ENCODE data around the gene PLCH1.
"Not testable (repeated sequence)": the region's sequence is repeated elsewhere in the genome, so short reads cannot be mapped to it uniquely, and the experiment has no call there.

PLCH1 gene

DNA sequence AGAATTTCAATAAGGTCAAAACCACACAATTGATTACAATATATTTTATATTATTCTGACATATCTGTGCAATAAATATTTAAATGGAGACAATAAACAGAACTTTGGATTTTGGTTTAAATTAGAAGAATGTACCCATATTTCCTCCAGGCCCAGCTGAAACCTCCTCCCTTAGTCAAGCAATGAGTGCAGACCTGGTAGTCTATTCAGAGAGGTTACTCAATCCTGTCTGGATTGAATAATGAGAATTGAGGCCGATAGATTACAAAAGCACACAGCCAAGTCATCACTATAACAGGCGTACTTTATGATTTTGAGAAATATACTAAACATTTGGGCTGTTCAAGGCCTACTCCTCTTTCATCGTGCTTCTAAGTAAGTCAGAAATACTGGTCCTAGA lies 336.9 kb downstream of the PLCH1 start:
- no peak for DNase-seq

DNA sequence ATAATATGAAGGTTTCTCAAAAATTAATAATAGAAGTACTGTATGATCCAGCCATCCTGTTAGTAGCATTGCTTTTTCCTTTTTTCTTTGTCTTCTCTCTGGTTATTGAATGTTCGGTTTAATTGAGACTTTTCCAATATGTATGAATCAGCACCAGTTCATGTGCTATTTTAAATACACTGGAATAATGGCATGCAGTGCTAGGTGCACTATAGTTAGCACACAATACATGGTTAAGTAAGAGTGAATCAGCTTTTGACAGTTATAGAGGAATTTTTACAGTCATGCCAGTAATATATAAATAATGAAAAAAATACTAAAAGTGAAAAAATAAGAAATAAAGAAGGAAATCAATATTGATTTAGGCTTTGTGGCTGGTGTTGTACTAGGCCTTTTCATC lies 337.5 kb downstream of the PLCH1 start:
- DNase-seq = no peak

DNA sequence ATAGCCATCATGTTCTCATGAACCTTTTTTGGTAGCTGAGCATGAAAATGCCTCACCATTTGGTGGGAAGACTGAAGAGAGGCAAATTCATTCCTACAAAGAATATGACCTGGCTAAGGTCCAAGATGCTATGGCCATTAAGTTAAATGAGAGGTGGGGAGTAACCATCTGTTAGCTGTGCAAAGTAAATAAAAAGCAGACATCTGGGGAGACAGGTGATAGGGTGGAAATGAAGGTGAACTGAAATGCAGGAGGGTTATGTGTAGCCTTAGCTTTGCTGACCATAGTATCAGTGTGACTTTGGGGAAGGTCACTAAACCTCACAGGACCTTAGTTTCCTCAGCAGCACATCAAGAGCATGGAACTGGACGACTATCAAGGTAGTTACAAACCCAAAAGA lies 340.4 kb downstream of the PLCH1 start:
- DNase-seq = no peak

DNA sequence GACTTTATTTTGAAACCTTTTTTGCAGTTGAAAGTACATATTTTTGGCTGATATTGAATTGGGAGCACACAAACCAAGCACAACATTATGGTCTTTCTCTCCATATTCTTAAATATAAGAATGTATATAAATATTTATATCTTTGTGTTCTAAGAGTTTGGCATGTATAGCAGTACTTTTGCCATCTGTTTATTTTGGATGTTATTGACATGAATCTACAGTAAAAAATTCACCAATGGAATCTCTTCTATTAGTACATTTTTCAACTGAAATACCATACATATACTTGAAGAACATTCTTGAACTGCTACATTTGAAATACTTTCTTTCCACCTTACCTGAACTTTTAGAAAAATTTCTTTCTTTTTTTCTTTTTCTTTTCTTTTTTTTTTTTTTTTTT lies 342.2 kb downstream of the PLCH1 start:
- DNase-seq = no peak

DNA sequence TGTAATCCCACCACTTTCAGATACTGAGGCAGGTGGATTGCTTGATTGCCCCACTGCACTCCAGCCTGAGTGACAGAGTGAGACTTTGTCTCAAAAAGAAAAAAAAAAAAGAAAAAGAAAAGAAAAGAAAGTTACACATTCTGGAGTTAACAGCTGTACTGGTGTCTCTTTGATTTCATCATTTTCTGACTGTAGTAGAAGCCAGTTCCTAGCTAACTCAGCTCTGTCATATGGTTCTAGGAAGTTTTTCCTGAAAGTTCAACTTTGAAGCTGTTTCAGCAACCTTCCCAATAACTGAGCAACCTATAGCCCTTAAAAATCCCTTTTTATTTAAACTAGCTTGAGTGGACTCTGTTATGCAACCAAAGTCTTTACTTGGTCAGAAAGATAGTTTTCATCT lies 346.8 kb downstream of the PLCH1 start:
- DNase-seq = no peak

DNA sequence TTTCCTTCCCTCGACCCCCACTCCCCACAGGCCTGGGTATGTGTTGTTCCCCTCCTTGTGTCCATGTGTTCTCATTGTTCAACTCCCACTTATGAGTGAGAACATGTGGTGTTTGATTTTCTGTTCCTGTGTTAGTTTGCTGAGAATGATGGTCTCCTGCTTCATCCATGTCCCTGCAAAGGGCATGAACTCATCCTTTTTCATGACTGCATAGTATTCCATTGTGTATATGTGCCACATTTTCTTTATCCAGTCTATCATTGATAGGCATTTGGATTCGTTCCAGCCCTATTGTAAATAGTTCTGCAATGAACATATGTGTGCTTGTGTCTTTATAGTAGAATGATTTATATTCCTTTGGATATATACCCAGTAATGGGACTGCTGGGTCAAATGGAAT lies 350.0 kb downstream of the PLCH1 start:
- DNase-seq = not testable (repeated sequence)

DNA sequence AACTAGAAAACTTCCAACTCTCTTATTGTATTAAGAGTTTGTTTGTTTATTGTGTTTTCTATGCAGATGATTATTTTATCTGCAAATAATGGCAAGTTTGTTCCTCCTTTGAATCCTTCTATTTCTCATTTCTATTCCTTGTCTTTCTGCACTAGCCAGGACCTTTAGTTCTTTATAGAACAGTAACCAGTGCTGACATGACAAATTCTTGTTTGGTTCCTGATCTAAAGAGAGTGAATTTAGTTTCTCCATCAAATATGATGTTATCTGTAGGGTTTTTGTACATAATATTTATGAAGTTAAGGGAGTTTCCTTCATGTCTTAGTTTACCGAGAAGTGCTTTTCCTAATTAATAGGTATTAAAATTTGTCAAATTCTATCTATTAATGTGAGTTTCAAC lies 350.6 kb downstream of the PLCH1 start:
- no peak for DNase-seq

DNA sequence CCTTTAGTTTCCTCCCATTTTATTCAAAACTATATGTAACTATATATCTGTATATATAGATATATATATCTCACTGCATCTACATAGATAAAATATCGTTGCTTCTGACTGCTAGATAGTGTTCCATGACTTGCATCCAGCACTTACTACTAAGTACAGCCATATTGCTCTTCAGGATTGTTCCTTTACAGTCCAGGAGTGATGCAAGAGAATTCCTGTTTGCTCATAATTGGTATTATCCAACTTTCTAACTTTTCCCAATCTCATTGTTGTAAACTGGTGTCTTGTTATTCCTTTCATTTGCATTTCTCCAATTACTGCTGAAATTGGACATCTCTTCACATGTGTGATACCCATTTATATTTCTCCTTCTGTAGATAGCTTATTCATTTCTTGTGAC lies 351.6 kb downstream of the PLCH1 start:
- DNase-seq = no peak

DNA sequence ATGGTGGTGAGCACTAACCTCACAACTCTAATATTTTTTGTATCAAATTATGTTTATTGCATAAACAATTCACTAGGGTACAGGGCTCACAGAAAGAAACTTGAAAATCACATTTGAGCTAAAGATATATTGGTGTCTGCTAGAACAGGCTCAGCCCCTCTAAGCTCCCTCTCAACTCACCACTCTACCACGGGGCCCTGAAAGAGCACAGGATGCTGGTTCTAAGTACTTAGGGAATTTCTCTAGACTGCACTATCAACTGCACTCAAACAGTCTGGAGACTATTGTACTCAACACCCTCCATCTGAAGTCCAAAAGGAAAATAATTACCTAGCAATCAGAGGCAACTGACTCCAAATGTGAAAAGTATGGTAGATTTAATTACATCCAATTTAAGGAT lies 352.7 kb downstream of the PLCH1 start:
- DNase-seq = no peak

DNA sequence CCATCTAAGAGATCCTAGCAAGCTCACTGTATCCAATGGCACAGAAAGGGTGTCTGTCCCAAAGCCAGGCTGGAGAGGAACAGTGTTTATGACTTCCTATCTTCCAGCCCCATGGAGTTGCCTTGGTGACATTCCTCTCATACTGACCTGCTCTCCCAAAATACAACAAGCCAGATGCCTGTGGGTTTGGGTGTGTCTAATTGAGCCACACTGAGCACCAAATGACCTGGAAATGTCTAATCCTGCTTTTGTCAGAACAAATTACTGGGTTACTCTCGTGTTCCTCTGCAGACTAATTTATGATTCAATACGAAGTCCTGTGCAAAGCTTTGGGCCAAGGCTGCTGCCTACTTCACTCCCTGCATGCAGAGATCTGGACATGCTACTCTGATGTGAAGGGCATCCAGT lies 353.3 kb downstream of the PLCH1 start:
- no peak for DNase-seq

DNA sequence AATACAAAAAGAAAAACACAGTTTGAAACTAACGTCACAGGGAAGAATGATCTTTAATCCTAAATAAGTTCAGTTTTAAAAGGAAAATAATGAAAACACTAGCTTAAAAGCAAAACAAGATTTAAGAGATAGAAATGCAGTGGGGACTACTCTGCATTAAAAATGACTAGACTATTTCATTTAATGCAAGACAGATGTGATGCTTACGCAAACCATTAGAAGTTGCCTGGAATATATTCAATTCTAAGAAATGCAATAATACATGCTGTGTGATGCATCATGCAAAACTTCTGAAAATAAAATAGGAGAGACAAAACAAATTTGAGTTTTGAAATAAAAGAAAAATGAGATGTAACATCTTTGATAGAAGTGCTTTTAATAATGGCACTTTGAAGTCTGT lies 353.8 kb downstream of the PLCH1 start:
- DNase-seq = no peak

DNA sequence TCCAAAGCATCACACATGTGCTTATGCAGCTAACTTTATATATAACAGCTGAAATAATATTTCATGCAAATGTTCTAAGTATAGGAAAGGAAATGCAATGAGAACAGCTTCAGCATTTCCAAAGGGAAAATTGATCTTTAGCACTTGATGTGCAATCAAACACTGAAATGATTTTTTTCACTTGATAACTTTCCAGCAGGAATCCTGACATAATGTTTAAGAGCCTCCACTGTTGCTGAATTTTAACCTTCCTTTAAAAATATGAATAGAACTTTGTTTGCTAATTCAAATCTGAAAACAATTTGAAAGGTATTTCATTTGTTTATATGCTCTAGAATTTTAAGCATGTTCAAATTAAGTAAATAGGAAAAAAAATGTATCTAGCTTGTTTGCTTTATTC lies 354.5 kb downstream of the PLCH1 start:
- DNase-seq = no peak

DNA sequence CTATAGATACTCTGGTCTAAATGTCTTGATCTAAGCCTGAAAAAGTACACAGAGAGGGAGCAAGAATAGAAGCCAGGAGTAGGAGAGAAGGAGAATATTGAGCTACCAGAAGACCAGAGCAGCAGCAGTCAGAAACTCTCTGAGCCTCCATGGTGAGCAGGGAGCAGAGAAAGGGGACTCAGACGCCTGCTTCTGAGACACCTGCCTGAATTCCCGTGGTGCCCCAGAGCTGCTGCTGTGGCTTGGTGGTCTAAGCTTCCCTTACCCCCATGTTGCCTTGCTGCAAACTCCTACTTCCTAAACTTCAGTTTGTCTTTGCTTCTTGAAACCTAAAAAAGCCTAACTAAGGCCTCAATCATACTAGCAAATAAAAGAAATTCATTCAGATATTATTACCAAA lies 356.5 kb downstream of the PLCH1 start:
- DNase-seq = no peak

DNA sequence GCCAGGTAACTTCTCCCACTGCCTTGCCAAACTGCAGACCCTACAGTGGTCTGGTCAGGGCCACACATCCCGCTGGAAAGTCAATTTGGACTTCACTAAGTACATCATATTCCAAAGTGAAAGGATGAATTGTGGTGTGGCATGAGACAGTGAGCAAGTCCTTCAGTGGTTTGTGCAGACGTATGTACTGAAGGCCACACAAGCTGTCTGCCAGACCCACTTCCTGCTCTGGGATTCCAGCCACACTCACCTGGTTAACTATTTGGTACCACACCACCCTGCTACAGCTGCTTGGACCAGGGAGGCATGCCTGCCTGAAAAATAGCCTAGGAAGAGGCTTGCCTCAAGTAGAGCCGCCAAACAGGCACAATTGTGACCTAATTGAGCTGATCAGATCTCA lies 357.3 kb downstream of the PLCH1 start:
- DNase-seq = no peak

DNA sequence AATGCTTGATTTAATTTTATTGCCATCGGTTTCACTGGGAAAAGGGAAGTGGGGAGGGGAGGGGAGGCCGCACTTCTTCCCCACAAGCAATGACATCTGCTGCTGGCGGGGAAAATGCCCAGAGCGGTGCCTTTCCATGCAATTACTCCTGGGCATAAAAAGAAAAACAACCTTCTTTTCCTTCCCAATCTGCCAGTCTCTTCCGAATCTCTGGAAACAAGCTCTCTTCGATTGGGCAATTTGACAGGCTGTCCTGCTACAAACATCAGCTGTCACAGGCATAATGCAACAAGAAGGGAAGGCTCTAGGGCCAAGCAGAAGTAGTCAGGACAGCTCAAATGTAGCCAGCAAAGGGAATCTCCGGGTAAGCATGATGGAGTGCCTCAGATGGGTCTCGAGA lies 358.0 kb downstream of the PLCH1 start:
- DNase-seq = no peak

DNA sequence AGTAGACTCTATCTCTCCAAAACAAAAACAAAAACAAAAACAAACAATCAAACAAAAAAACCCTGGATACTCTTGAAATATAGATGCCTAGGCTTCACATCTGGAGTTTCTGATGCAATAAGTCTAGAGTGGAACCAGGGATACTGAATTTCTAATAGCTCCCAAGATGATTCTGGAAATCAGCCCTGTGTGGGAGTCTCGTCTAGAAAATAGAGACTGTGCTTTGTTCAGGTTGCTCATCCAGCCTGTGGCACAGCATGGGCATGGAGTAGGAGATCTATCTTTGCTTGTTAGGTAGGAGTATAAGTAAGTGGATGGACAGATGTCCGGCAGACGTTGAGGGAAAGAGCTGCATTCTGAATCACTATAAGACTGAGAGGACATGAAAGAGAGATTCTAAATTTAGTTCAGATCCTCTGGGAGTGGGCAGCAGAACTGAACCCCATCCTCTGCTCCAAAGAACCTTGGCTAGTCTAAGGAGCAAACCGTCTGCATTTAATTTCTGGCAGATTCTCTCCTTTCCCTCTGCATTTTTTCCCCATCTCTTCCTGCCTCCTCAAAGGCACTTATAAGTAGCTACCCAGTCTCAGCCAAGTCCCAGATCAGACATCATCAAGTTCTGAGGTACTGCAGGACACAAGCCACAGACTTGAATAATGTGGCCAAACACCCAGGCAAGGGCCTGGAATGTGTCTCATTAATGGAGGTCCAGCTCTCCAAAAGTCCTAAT lies 358.8 kb downstream of the PLCH1 start:
- no peak for DNase-seq

DNA sequence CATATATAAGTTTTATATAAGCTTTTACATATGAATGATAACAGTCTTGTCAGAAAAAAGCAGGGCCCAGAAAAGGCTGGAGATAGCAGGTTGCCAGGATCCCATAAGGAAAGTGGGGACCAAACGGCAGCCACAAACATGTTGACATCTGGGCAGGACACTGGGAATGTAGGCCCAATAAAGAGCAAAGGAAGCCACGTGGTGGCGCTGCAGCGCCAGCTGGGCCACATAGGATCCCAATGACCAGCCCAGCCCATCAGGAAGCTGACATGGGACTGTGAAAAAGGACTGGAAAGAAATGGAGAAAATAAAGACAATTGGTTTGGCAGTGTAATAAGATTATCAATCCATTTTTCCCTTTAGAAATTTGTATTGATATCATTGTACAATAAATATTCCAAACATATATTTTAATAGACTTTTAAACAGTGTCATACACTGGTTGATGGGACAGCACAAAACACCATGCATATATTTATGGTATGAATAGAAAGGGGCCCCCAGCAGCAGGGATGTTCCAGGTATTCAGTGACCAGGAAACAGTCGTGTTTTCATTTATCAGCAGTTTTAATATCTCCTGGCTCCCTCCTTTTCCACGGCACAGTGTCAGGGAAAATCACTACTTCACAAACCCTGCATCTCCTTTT lies 362.4 kb downstream of the PLCH1 start:
- no peak for DNase-seq

DNA sequence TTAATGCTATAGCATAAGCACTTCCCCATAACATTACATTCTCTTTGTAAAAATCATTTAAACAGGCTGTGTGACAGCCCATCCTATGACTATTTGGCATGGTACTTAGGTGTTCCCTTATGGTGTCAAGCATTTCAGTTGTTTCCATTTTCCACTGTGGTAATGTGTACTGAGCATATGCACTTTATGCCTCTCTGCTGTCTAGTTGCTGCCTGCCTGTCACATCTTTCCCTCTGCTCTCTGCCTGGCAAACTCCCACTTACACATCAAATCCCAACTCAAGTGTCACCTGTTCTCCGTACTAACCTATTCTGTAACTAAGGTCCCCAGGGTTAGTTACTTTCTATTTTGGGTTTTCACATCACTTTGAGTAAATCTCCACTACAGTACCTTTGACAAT lies 367.0 kb downstream of the PLCH1 start:
- DNase-seq = no peak

DNA sequence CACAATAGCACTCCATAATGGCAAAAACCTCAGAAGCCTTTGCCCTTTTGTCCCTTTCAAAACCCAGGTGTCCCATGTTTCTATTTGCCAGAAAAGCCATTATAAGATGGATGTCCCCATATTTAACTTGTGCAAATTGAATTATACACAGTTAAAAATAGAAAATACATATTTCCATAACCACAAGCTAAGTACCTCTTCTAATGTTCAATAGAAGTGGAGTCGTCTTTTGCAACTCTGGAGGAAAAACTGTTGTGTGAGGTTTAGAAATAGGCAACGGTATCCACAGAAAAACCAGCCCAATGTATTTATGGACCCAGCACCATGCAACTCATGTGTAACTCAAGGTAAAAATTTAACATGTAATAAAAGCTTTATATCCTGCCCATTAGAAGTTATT lies 367.8 kb downstream of the PLCH1 start:
- no peak for DNase-seq

DNA sequence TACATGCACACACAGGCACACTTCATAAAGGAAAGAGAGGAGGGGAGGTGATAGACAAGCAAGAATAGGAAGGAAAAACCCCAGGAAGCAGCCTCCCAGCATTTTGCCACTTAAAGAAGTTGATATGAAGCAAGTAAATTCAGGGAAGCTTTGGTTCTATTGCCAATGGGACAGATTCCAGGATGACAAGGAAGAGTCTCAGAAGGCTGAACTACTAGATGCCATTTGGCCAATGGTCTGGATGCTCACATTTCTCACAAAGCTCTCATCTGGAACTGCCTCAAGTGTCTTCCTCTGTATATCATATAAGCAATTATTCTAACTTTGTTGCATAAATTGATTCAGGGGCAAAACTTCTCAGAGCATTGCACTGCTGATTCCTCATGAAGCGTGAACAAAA lies 372.6 kb downstream of the PLCH1 start:
- DNase-seq = no peak

DNA sequence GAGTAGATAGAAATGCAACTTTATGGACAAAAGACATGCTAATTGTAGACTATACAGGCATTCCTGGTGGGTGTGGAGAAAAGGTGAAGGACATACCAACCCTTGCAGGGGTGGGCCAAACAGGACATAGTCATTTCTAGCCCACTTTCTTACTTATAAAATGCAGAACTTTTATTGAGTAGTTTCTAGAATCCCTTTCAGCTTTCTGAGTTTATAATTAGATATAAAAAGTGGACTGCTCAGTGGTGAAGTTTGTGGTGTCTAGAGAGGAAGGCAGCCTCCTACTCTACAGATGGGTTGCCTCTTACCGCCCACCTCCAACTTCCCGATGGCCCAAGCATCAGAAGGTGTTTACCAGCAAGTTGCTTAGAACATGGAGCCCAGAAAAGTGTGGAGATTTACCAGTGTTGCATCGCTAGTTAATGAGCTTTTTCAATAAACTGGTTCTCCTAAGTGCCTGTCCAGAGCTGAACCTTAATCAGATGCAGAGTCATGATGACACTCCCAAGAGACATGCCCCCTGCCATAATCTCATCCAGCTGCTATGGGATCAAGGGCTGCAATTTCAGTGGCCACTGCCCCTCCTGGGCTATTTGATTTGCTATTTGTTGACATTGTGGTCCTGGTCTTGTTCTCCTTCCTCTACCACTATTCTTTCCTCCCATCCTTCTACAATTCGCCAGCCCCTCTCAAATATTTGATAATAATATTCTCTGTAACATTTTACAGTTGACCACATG lies 373.9 kb downstream of the PLCH1 start:
- no peak for DNase-seq

DNA sequence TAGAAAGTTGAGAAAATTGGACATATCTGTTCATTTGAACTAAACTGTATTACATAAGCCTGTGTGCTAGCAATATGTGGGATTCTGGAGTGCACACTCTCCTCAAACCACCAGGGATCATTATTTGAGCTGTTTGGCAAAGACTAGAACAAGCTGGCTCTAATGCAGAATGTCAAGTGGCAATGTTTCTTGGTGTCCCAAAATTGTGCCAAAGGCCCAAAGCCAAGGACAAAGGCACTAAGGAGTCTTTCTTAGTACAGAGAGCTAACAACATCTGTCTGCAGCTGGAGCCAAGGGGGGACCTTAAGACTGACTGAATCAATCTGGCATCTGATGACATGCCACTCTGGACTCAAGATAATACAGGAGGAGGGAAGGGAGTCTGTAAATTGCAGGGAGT lies 374.7 kb downstream of the PLCH1 start:
- DNase-seq = no peak

DNA sequence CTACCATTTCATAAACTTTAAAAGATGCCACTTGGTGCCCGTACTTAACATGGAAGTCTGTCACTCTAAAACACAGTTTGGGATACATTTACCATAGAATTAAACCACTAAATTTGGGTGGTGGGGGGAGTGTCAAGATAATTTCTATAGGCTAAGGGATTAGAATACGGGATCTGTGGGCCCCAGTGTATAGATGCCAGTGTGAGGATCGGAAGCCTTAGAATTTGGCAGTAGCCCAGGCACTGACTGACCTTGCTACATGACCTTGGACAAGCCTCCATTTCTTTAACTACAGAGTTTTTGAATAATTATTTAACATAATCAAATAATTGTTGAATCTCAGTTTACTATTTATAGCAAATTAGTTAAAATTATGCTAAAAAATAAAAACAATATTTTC lies 375.1 kb downstream of the PLCH1 start:
- DNase-seq = no peak

DNA sequence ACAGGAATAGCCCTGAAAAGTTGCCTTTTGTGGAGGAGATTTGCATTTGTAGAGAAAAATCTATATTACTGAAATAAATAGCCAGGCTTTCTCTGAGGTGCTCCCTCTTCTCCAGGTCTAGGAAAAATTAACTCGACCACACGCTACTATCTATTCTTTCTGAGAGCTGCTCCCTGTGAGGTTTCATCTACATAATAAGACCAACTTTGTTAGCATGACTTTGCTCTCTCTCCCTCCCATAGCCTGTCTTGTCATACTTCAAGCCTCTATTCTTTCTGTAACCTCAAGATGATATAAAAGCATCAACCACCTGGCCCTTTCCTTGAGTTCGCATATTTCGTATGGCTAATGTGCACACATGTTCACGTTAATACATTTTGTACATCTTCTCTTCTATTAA lies 375.6 kb downstream of the PLCH1 start:
- DNase-seq = no peak
